ENCODE data around the gene LIN7C.

DNA sequence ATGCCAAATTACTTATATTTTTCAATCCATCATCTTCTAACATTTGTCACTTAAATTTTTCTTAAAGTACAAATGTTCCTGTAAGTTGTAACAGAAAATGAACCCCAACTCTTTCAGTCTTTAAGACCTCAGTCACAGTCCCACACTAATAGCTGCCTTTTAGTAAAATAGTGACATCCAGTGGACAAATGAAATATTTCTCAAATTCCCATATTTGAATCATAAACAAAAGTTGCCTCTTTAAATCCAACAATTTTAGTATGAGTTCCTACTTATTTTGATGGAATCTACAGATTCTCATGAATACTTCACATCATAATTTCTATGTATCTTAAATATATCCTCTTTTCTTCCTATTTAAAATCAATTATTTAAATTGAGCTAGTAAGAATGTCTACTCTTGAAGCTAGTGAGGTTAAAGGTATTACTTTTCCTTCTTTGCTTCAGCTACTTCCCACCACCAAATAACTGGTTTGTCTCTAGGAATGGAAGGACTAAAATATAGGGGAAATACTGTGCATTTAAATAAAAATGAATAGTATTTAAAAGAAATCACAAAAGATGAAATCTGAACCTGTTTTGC is 9.2 kb downstream of the LIN7C start:
- TF ChIP-seq CTCF (IDR thresholded peaks at IDR 0.05) (peak; percentile 72), EZH2 (IDR thresholded peaks at IDR 0.05; ENCODE audit: borderline replicate concordance, insufficient read depth, low read depth, low read length, poor library complexity, severe bottlenecking) (no peak)
